Measurements from ENCODE around the gene TFEB.

The TFEB gene

GRCh38 chr6:41748542-41748941 is 13.1 kb upstream of the TFEB start:
- Mint-ChIP-seq H3K36me3 (no peaks in the 10 kb centered on the region), H3K27me3 (no peaks in the 10 kb centered on the region), H3K9me3 (no peaks in the 10 kb centered on the region), H3K4me1 (no peaks in the 10 kb centered on the region), H3K4me3 (no peak overlapping the region), H3K27ac (no peak overlapping the region)

- H3K27ac Mint-ChIP-seq: no peak overlapping the region
- no peak overlapping the region for H3K4me3 Mint-ChIP-seq
- no peaks in the 10 kb centered on the region for H3K4me1 Mint-ChIP-seq
- H3K36me3 Mint-ChIP-seq: no peaks in the 10 kb centered on the region
- H3K9me3 Mint-ChIP-seq: no peaks in the 10 kb centered on the region
- H3K27me3 Mint-ChIP-seq: no peaks in the 10 kb centered on the region
Measured at GRCh38 chr6:41748102-41748477, 12.7 kb upstream of the TFEB start.

GRCh38 chr6:41747256-41748101 is 12.1 kb upstream of the TFEB start, which contains the start of gene PGC:
TSS of gene PGC (minus strand) at chr6:41747397. CDS start at chr6:41747334, 63 bp downstream.
- H3K36me3 Mint-ChIP-seq: no peaks in the 10 kb centered on the region
- no peaks in the 10 kb centered on the region for H3K27me3 Mint-ChIP-seq
- no peaks in the 10 kb centered on the region for H3K4me1 Mint-ChIP-seq
- H3K9me3 Mint-ChIP-seq: no peaks in the 10 kb centered on the region
- no peak within 1 kb of the TSS for H3K27ac Mint-ChIP-seq
- H3K4me3 Mint-ChIP-seq: no peak within 1 kb of the TSS

GRCh38 chr6:41746107-41746506 is 10.7 kb upstream of the TFEB start:
- Mint-ChIP-seq H3K27ac (no peak overlapping the region), H3K4me1 (no peaks in the 10 kb centered on the region), H3K4me3 (no peak overlapping the region), H3K27me3 (no peaks in the 10 kb centered on the region), H3K36me3 (no peaks in the 10 kb centered on the region), H3K9me3 (no peaks in the 10 kb centered on the region)

GRCh38 chr6:41744236-41744787 is 8.9 kb upstream of the TFEB start:
- Mint-ChIP-seq H3K27ac (no peak overlapping the region), H3K4me3 (no peak overlapping the region), H3K36me3 (no peaks in the 10 kb centered on the region), H3K9me3 (no peaks in the 10 kb centered on the region), H3K4me1 (no peaks in the 10 kb centered on the region), H3K27me3 (no peaks in the 10 kb centered on the region)

- H3K4me1 Mint-ChIP-seq: no peaks in the 10 kb centered on the region
- H3K36me3 Mint-ChIP-seq: no peaks in the 10 kb centered on the region
- H3K4me3 Mint-ChIP-seq: no peak overlapping the region
- no peaks in the 10 kb centered on the region for H3K27me3 Mint-ChIP-seq
- H3K9me3 Mint-ChIP-seq: no peaks in the 10 kb centered on the region
- H3K27ac Mint-ChIP-seq: no peak overlapping the region
Measured at GRCh38 chr6:41743406-41744235, 8.2 kb upstream of the TFEB start.

- no peaks in the 10 kb centered on the region for H3K36me3 Mint-ChIP-seq
- H3K27ac Mint-ChIP-seq: no peak overlapping the region
- H3K9me3 Mint-ChIP-seq: no peaks in the 10 kb centered on the region
- H3K27me3 Mint-ChIP-seq: no peaks in the 10 kb centered on the region
- H3K4me3 Mint-ChIP-seq: no peak overlapping the region
- H3K4me1 Mint-ChIP-seq: no peaks in the 10 kb centered on the region
Measured at GRCh38 chr6:41741625-41742490, 6.5 kb upstream of the TFEB start.

- Mint-ChIP-seq H3K4me3 (no peak overlapping the region), H3K27me3 (no peaks in the 10 kb centered on the region), H3K4me1 (peaks cover 3% of the 10 kb centered on the region), H3K27ac (no peak overlapping the region), H3K36me3 (no peaks in the 10 kb centered on the region), H3K9me3 (no peaks in the 10 kb centered on the region)
Measured at GRCh38 chr6:41740366-41741162, 5.2 kb upstream of the TFEB start.

- Mint-ChIP-seq H3K27ac (no peak overlapping the region), H3K4me3 (no peak overlapping the region), H3K9me3 (no peaks in the 10 kb centered on the region), H3K4me1 (peaks cover 4% of the 10 kb centered on the region), H3K27me3 (no peaks in the 10 kb centered on the region), H3K36me3 (no peaks in the 10 kb centered on the region)
Measured at GRCh38 chr6:41739041-41739440, 3.6 kb upstream of the TFEB start.

GRCh38 chr6:41737591-41738130 is 2.3 kb upstream of the TFEB start:
- Mint-ChIP-seq H3K4me3 (no peak overlapping the region), H3K27me3 (no peaks in the 10 kb centered on the region), H3K9me3 (no peaks in the 10 kb centered on the region), H3K36me3 (no peaks in the 10 kb centered on the region), H3K27ac (no peak overlapping the region), H3K4me1 (peaks cover 11% of the 10 kb centered on the region)

GRCh38 chr6:41736800-41737555 is 1.6 kb upstream of the TFEB start:
- H3K9me3 Mint-ChIP-seq: no peaks in the 10 kb centered on the region
- no peaks in the 10 kb centered on the region for H3K27me3 Mint-ChIP-seq
- no peak overlapping the region for H3K27ac Mint-ChIP-seq
- H3K4me1 Mint-ChIP-seq: peaks cover 16% of the 10 kb centered on the region
- H3K4me3 Mint-ChIP-seq: no peak overlapping the region
- no peaks in the 10 kb centered on the region for H3K36me3 Mint-ChIP-seq

GRCh38 chr6:41736186-41736733 is 852 bp upstream of the TFEB start:
- H3K36me3 Mint-ChIP-seq: no peaks in the 10 kb centered on the region
- no peak overlapping the region for H3K27ac Mint-ChIP-seq
- peaks cover 20% of the 10 kb centered on the region for H3K4me1 Mint-ChIP-seq
- H3K4me3 Mint-ChIP-seq: no peak overlapping the region
- no peaks in the 10 kb centered on the region for H3K9me3 Mint-ChIP-seq
- H3K27me3 Mint-ChIP-seq: no peaks in the 10 kb centered on the region

GRCh38 chr6:41734666-41735426 is 562 bp downstream of the TFEB start:
- H3K27ac Mint-ChIP-seq: no peak overlapping the region
- H3K27me3 Mint-ChIP-seq: no peaks in the 10 kb centered on the region
- no peaks in the 10 kb centered on the region for H3K36me3 Mint-ChIP-seq
- H3K4me1 Mint-ChIP-seq: peaks cover 34% of the 10 kb centered on the region
- no peaks in the 10 kb centered on the region for H3K9me3 Mint-ChIP-seq
- H3K4me3 Mint-ChIP-seq: peak overlapping the region; percentile 83

Data from activated naive CD4-positive, alpha-beta T cell treated with anti-CD3 and anti-CD28 coated beads, Interleukin-2, amount 50 U/mL, for 24 hours (primary cell).